Measurements from ENCODE around the gene INAVA.
"Not testable (repeated sequence)": the region's sequence is repeated elsewhere in the genome, so short reads cannot be mapped to it uniquely, and the experiment has no call there.

Gene INAVA

GRCh38 chr1:200960236-200960947 lies 65.7 kb downstream of the INAVA start:
- Histone ChIP-seq H3K27me3 (peaks cover 0 to 5% of the 10 kb centered on the region in 2 donors), H3K4me1 (no peaks in the 10 kb centered on the region), H3K27ac (no peak overlapping the region), H3K9me3 (no peaks in the 10 kb centered on the region), H3K4me3 (no peak overlapping the region), H3K36me3 (no peaks in the 10 kb centered on the region)
- intact Hi-C loops (cut with DNase I; ENCODE audit: low total_unique reads) = no loop called here
- no peak for DNase-seq
- no peak for TF ChIP-seq CTCF (IDR thresholded peaks at IDR 0.05)

GRCh38 chr1:200960948-200961340 lies 66.2 kb downstream of the INAVA start:
- no peak overlapping the region for H3K4me3 ChIP-seq
- TF ChIP-seq CTCF (IDR thresholded peaks at IDR 0.05) = no peak
- intact Hi-C loops (cut with DNase I; ENCODE audit: low total_unique reads) = no loop called here
- no peaks in the 10 kb centered on the region for H3K36me3 ChIP-seq
- no peaks in the 10 kb centered on the region for H3K4me1 ChIP-seq
- no peak for DNase-seq
- no peak overlapping the region for H3K27ac ChIP-seq
- peaks cover 0 to 5% of the 10 kb centered on the region in 2 donors for H3K27me3 ChIP-seq
- H3K9me3 ChIP-seq = no peaks in the 10 kb centered on the region

GRCh38 chr1:200962151-200962550 lies 67.5 kb downstream of the INAVA start:
- DNase-seq; H3K27me3 ChIP-seq; H3K4me3 ChIP-seq; H3K27ac ChIP-seq; intact Hi-C loops (cut with DNase I; ENCODE audit: low total_unique reads); H3K36me3 ChIP-seq; H3K9me3 ChIP-seq; H3K4me1 ChIP-seq: not testable (repeated sequence)

- H3K4me3 ChIP-seq = no peak overlapping the region
- H3K27ac ChIP-seq = no peak overlapping the region
- no peaks in the 10 kb centered on the region for H3K36me3 ChIP-seq
- DNase-seq = no peak
- intact Hi-C loops (cut with DNase I; ENCODE audit: low total_unique reads) = no loop called here
- H3K9me3 ChIP-seq = no peaks in the 10 kb centered on the region
- H3K27me3 ChIP-seq = peaks cover 0 to 5% of the 10 kb centered on the region in 2 donors
- H3K4me1 ChIP-seq = no peaks in the 10 kb centered on the region
- TF ChIP-seq CTCF (IDR thresholded peaks at IDR 0.05) = no peak
Observed at GRCh38 chr1:200962631-200963030, 67.9 kb downstream of the INAVA start.

- H3K27me3 ChIP-seq = peaks cover 0 to 3% of the 10 kb centered on the region in 2 donors
- no peaks in the 10 kb centered on the region for H3K36me3 ChIP-seq
- intact Hi-C loops (cut with DNase I; ENCODE audit: low total_unique reads) = no loop called here
- no peak for TF ChIP-seq CTCF (IDR thresholded peaks at IDR 0.05)
- H3K4me3 ChIP-seq = no peak overlapping the region
- H3K27ac ChIP-seq = no peak overlapping the region
- H3K9me3 ChIP-seq = no peaks in the 10 kb centered on the region
- no peaks in the 10 kb centered on the region for H3K4me1 ChIP-seq
- no peak for DNase-seq
Observed at GRCh38 chr1:200963076-200963475, 68.4 kb downstream of the INAVA start.

GRCh38 chr1:200963888-200964287 lies 69.2 kb downstream of the INAVA start:
- H3K4me1 ChIP-seq; DNase-seq; H3K4me3 ChIP-seq; H3K36me3 ChIP-seq; H3K27me3 ChIP-seq; intact Hi-C loops (cut with DNase I; ENCODE audit: low total_unique reads); H3K27ac ChIP-seq; H3K9me3 ChIP-seq: not testable (repeated sequence)
